Measurements from ENCODE around the gene CISTR. TPM values are rescaled to one million over a fixed set of nuclear protein-coding genes. Genes with fewer than 3 reads are reported as not detected.

The CISTR gene
- total and polyA plus RNA-seq, 2 experiments from 2014 or later = not detected

- no peak for TF ChIP-seq REST (IDR thresholded peaks at IDR 0.05; ENCODE audit: unreplicated experiment)
- no peak for TF ChIP-seq JUNB (IDR thresholded peaks at IDR 0.05; ENCODE audit: unreplicated experiment)
Observed at GRCh38 chr12:53788892-53789291, 37.1 kb upstream of the CISTR start (continued).

- Mint-ChIP-seq H3K4me3 (no peak overlapping the region), H3K9me3 (no peaks in the 10 kb centered on the region), H3K27me3 (ENCODE audit: insufficient read depth, low read depth, poor library complexity) (peaks cover 5% of the 10 kb centered on the region), H3K27ac (no peak overlapping the region), H3K36me3 (ENCODE audit: low read depth) (no peaks in the 10 kb centered on the region), H3K4me1 (peaks cover 18% of the 10 kb centered on the region)
- no peak overlapping the region for H3K4me2 ChIP-seq
- no peak overlapping the region for H3K4me3 ChIP-seq
- H2AFZ ChIP-seq = no peak overlapping the region
- H3K9me2 ChIP-seq (ENCODE audit: insufficient read depth) = no peaks in the 10 kb centered on the region
- H4K20me1 ChIP-seq (replicated peaks; ENCODE audit: insufficient read depth) = no peaks in the 10 kb centered on the region
- ATAC-seq (no peak), DNase-seq (ENCODE audit: low spot score) (no peak)
- no peaks in the 10 kb centered on the region for H3K36me3 ChIP-seq (ENCODE audit: insufficient read depth)
- no peak overlapping the region for H3K27ac ChIP-seq (ENCODE audit: low read depth)
- H3K27me3 ChIP-seq (ENCODE audit: insufficient read depth) = no peaks in the 10 kb centered on the region
- H3F3A ChIP-seq (replicated peaks; ENCODE audit: low read depth) = no peaks in the 10 kb centered on the region
- no peaks in the 10 kb centered on the region for H3K79me2 ChIP-seq (replicated peaks; ENCODE audit: insufficient read depth)
- H3K4me1 ChIP-seq (ENCODE audit: insufficient read depth) = no peaks in the 10 kb centered on the region
- no peak for TF ChIP-seq REST (IDR thresholded peaks at IDR 0.05; ENCODE audit: unreplicated experiment)
- no peak for TF ChIP-seq NANOG (IDR thresholded peaks at IDR 0.05; ENCODE audit: borderline replicate concordance)
- TF ChIP-seq CTCF (conservative IDR thresholded peaks at IDR 0.05; ENCODE audit: low read depth in 2 of 2) = no peak
- no peak for TF ChIP-seq EZH2phosphoT487 (IDR thresholded peaks at IDR 0.05; ENCODE audit: unreplicated experiment)
Observed at GRCh38 chr12:53786411-53786810, 34.6 kb upstream of the CISTR start.

Measured in GM23338 (cell line).